GM12873 (cell line): ENCODE measurements around the gene CCDC28B.

Experiments
- TF ChIP-seq, protein P1 (sequence below): IDR thresholded peaks from 2 replicates; pipeline ENCODE4 v1.5.1; 2012; ENCODE audit warnings: low read depth, mild to moderate bottlenecking, moderate library complexity, low read length, control low read depth; ENCODE audit not compliant: insufficient read depth; ENCODE audit errors: missing control alignments

CCDC28B gene

DNA sequence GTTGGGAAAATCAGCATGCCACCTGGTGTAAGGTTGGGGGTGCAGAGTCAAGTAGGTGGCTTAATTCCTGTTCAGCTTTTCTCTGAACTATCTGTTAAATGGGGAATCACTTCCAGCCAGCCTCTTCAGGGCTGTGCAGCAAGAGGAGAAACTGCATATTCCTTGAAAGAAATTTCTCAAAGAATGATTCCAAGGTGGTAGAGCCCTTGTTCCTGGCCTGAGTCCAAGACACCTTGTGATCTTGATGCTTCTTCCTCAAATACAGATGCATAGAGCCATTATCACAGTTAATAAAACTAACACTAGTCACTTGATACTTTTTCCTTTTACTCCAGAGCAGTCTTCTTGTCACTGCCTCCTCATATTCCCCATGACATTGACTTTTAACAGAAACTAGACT, 15.7 kb upstream of the CCDC28B start:
- TF ChIP-seq, protein P1, sequence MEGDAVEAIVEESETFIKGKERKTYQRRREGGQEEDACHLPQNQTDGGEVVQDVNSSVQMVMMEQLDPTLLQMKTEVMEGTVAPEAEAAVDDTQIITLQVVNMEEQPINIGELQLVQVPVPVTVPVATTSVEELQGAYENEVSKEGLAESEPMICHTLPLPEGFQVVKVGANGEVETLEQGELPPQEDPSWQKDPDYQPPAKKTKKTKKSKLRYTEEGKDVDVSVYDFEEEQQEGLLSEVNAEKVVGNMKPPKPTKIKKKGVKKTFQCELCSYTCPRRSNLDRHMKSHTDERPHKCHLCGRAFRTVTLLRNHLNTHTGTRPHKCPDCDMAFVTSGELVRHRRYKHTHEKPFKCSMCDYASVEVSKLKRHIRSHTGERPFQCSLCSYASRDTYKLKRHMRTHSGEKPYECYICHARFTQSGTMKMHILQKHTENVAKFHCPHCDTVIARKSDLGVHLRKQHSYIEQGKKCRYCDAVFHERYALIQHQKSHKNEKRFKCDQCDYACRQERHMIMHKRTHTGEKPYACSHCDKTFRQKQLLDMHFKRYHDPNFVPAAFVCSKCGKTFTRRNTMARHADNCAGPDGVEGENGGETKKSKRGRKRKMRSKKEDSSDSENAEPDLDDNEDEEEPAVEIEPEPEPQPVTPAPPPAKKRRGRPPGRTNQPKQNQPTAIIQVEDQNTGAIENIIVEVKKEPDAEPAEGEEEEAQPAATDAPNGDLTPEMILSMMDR: no peak

DNA sequence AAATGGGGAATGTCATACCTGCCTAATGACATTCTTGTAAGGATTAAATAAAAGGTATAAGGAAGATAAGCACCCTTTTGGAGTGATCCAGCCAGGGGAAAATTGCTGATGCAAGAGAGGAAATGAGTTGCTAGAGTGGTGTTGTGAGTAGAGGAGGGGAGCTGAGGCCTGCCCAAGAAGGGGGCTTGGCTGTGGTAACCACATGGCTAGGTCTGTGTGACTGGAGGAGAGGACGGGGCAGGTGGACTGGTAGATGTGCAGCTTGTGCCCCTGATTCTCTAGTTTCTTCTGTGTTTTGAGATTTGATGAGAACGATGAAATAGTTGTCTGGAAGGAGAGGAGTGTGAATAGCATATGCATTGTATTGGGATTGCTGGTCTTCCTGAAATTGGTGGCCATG, 14.3 kb upstream of the CCDC28B start:
- TF ChIP-seq, protein P1: no peak

- TF ChIP-seq, protein P1: no peak
Observed at GRCh38 chr1:32186491-32186890, 13.9 kb upstream of the CCDC28B start.

- TF ChIP-seq, protein P1: no peak
Observed at GRCh38 chr1:32187850-32188249, 12.5 kb upstream of the CCDC28B start.

GRCh38 chr1:32192220-32192948, 8.0 kb upstream of the CCDC28B start:
- TF ChIP-seq, protein P1: no peak

DNA sequence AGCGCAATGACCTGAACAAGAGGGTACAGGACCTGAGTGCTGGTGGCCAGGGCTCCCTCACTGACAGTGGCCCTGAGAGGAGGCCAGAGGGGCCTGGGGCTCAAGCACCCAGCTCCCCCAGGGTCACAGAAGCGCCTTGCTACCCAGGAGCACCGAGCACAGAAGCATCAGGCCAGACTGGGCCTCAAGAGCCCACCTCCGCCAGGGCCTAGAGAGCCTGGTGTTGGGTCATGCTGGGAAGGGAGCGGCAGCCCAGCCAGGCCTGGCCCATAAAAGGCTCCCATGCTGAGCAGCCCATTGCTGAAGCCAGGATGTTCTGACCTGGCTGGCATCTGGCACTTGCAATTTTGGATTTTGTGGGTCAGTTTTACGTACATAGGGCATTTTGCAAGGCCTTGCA, 5.4 kb upstream of the CCDC28B start:
- TF ChIP-seq, protein P1: no peak

DNA sequence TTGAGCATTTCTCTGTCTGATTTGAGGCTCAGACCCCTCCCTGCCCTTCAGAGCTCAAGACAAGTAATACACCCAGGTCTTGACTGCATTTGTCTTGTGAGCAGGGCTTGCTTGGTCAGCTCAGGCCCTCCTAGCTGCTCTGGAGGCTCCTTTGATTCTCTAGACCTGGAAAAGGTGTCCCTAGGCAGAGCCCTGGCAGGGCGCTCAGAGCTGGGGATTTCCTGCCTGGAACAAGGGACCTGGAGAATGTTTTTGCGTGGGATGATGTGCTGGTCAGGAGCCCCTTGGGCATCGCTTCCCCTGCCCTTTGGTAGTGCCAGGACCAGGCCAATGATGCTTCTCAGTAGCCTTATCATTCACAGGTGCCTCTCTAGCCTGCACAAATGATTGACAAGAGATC, 4.9 kb upstream of the CCDC28B start:
- TF ChIP-seq, protein P1: no peak
